BJ (cell line): ENCODE results near the gene ARL4C. TPM values are rescaled to one million over a fixed set of nuclear protein-coding genes. Genes with fewer than 3 reads are reported as not detected.

Experiments
- CTCF ChIA-PET: fragments of 350-600 bp; formaldehyde crosslinking; extraction: SDS; loops from one replicate; lab custom pipeline; 2021; ENCODE audit warnings: antibody characterized with exemption, inconsistent platforms; lab: Yijun Ruan, JAX
- POLR2A ChIA-PET: fragments of 300-600 bp; sonication (Branson Sonifier 250); formaldehyde crosslinking; extraction: SDS; loops from one replicate; lab custom pipeline; 2021; ENCODE audit warnings: antibody characterized with exemption; lab: Charles Lee
- DNase-seq: peaks from one replicate; pipeline ENCODE4 v3.0.0-alpha.2; 2011; ENCODE audit warnings: low read depth
- H3K27me3 ChIP-seq: 2 replicates; pipeline ENCODE4 v1.6.0; 2011; ENCODE audit warnings: low read length; ENCODE audit not compliant: control insufficient read depth, insufficient read depth
- H3K36me3 ChIP-seq: 2 replicates; pipeline ENCODE4 v1.5.1; 2011; ENCODE audit warnings: low read length; ENCODE audit not compliant: control insufficient read depth, insufficient read depth
- H3K4me3 ChIP-seq: 2 replicates; pipeline ENCODE4 v1.5.1; 2011; ENCODE audit warnings: low read depth, mild to moderate bottlenecking, control low read depth, low read length
- polyA plus RNA-seq: library from polyadenylated mRNA; depleted of rRNA; stranded (reverse); fragments of >200 nt; gene quantifications from 2 replicates; pipeline ENCODE4 v1.2.3, GENCODE V29; 2011
- TF ChIP-seq, protein P1 (sequence below): IDR thresholded peaks from 2 replicates; pipeline ENCODE4 v1.5.1; 2011; ENCODE audit warnings: low read depth, mild to moderate bottlenecking, control low read depth, inconsistent platforms, low read length, moderate library complexity; ENCODE audit not compliant: insufficient read depth

The ARL4C gene
- polyA plus RNA-seq, 1 experiment = 2.1 TPM

DNA sequence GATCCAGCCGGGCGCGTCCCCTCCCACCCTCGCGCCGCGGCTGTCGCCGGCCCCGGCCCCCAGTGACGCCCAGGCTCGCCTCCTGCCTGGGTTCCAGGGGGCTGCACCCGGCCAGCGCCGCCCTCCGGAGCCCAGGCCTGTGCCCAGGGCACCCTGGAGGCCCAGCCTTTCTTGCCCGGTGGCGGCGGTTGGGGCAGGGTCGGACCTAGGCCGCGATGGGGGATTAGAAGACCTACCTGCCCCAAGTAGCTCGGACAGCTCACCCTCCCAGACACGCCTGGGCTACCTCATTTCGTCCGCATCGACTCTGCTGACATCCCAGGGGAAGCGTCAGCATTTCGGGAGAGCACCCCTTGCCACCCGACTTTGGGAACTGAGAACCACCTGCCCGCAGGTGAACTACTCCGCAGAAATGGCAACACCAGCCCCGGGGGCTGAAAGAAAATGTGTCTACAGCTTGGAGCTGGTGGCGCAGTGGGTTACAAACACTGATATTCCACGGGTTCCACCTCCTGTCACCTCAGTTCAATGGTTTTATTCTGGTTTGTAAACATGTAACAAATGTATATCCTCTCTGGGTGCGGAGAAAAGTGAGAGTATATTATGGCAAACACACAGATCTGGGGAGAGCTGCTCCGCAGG, 834 bp upstream of the ARL4C start:
- ChIA-PET CTCF (interaction anchor here (0.6 to 3.9 kb wide), 5 partner anchors 124 to 619 kb away, joined by 3 to 20 read pairs (median 4); no protein-coding TSS in a partner anchor), POLR2A (no interaction called here)
- no peaks in the 10 kb centered on the region for H3K27me3 ChIP-seq
- H3K36me3 ChIP-seq = no peaks in the 10 kb centered on the region
- TF ChIP-seq, protein P1, sequence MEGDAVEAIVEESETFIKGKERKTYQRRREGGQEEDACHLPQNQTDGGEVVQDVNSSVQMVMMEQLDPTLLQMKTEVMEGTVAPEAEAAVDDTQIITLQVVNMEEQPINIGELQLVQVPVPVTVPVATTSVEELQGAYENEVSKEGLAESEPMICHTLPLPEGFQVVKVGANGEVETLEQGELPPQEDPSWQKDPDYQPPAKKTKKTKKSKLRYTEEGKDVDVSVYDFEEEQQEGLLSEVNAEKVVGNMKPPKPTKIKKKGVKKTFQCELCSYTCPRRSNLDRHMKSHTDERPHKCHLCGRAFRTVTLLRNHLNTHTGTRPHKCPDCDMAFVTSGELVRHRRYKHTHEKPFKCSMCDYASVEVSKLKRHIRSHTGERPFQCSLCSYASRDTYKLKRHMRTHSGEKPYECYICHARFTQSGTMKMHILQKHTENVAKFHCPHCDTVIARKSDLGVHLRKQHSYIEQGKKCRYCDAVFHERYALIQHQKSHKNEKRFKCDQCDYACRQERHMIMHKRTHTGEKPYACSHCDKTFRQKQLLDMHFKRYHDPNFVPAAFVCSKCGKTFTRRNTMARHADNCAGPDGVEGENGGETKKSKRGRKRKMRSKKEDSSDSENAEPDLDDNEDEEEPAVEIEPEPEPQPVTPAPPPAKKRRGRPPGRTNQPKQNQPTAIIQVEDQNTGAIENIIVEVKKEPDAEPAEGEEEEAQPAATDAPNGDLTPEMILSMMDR = no peak
- H3K4me3 ChIP-seq = peak overlapping the region; percentile 40
- DNase-seq = no peak

DNA sequence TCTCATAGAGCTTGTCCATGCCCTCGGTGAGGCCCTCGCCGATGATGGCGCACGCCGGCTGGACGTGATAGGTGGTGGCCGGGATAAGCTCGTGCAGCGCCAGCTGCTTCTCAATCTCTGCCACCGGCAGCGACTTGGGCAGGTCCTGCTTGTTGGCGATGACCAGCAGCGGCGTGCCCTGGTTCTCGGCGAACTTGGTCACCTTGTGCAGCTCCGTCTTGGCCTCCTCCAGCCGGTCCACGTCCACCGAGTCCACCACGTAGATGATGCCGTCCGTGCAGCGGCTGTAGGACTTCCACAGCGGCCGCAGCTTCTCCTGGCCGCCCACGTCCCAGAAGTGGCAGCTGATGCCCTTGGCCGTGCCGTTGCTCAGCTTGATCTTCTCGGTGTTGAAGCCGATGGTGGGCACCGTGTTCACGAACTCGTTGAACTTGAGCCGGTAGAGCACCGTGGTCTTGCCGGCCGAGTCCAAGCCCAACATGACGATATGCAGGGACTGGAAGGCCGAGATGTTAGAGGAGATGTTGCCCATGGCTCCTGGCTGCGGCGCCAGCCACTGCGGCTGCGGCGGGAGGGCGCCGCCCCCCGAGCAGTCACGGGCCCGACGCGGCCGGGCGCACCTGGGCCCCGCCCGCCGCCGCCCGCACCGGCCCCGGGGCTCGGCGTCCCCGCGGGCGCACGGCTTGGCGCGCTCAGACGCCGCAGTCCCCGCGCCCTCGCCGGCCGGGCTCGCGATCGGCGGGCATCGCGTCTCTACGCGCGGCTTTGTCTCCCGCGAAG, 636 bp downstream of the ARL4C start:
- Histone ChIP-seq H3K4me3 (peak overlapping the region; percentile 51), H3K27me3 (no peaks in the 10 kb centered on the region), H3K36me3 (no peaks in the 10 kb centered on the region)
- TF ChIP-seq, protein P1 = no peak
- ChIA-PET POLR2A (no interaction called here), CTCF (interaction anchor here (0.9 to 3.9 kb wide), 6 partner anchors 50 to 520 kb away, joined by 3 to 20 read pairs (median 4); no protein-coding TSS in a partner anchor)
- DNase-seq = no peak

DNA sequence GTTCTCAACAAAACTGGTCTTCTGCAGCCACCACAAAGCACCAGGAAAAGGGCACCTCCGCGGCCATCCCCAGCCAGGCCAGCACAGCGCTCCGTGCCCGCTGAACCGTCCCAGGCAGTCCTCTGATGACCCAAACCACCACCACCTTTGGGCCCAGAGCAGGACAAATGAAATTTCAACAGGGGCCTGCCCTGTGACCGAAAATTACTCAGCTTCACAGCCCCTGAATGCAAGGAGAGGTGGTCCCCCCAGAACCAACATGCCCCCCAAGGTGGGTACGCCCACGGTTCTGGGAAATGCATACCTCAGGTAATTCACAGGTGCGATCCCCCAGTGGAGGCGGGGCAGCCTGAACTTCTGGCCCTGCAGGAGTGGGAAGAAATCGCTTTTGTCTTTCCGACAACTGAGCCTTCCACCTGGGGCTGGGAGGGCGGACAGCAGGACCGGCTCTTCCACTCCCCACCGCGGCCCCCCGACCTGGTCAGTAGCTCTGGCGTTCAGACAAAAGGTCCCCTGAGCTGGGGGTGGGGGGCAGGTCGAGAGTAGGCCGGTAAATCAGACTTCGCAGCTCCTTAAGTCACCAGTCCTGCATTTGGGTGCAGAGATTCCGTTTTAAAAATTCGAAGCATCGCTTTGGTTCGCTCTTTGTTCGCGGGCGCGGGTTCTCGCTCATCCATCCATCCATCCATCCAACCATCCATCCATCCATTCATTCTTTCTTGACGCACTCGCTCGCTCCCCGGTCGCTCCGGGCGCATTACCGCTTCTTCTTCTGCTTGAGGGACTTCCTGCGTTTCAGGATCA, 1.4 kb downstream of the ARL4C start:
- Histone ChIP-seq H3K36me3 (no peaks in the 10 kb centered on the region), H3K4me3 (peak overlapping the region; percentile 51), H3K27me3 (no peaks in the 10 kb centered on the region)
- no peak for DNase-seq
- TF ChIP-seq, protein P1 = no peak
- POLR2A ChIA-PET = no interaction called here
- CTCF ChIA-PET = interaction anchor here (1.0 to 3.9 kb wide), 4 partner anchors 49 to 360 kb away, joined by 4 to 20 read pairs (median 10); no protein-coding TSS in a partner anchor

DNA sequence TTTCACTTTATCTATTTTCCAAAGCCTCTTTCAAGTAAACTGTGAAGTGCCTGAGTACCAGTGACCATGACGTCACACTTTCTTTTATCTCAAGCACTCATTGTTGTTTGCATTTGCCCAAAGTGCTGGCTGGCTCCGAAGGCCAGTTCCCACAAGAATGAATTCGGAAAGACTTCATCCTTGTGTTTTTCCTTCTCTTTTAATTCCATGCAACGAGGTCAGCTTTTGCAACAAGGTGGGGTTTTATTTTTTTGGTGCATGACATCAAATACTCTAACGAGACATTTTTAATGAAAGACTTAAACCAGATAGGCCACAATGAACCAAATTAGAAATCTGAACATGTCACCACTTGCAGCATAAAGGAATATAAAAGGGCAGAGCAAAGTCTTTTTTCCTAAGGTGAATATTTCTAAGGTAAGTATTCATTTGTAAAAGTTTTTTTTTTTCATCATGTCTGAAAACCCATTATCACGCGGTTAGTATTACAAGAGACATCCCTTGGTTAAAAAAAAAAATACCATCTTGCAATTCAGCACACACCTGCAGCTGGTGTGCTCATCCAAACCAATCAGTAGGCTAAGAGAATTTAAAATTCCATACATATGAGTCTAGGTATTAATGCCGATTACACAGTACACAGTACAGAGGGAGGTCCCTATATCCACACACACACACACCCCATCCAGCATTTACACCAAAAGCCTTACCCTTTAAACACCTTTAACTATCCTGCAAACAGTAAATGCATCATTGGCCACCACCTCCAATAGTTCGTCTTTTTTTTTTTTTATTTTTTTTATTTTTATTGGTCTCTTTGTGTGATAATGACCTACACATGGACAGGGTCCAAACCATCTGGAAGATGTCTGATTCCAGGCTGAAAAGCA, 2.3 kb downstream of the ARL4C start:
- CTCF ChIA-PET = interaction anchor here (3.9 kb wide), 1 partner anchor 205 kb away, joined by 16 read pairs; no protein-coding TSS in a partner anchor
- H3K4me3 ChIP-seq = peak overlapping the region; percentile 51
- H3K27me3 ChIP-seq = no peaks in the 10 kb centered on the region
- TF ChIP-seq, protein P1 = no peak
- POLR2A ChIA-PET = no interaction called here
- DNase-seq = no peak
- no peaks in the 10 kb centered on the region for H3K36me3 ChIP-seq
